Esophagus squamous epithelium (tissue), 5 donors: ENCODE measurements around the gene CD6. TPM values are rescaled to one million over a fixed set of nuclear protein-coding genes. Genes with fewer than 3 reads are reported as not detected.

Source experiments
- DNase-seq: peaks from one replicate; lab custom pipeline; 2025; lab: John Stamatoyannopoulos, UW
- H3K27ac ChIP-seq, 4 donors: fragments of 200-600 bp; sonication (generic); one replicate each; pipeline ENCODE4 v1.5.1; 2016 to 2019; ENCODE audit warnings: mild to moderate bottlenecking in 1 of 4
- H3K27me3 ChIP-seq, 4 donors: fragments of 200-600 bp; sonication (generic); 1 replicate in 3 of 4; 2 replicates in 1 of 4; pipeline versions ENCODE4 v1.5.1 to v1.6.0; 2017 to 2021; ENCODE audit warnings: antibody characterized with exemption in 1 of 4
- H3K36me3 ChIP-seq, 3 donors: fragments of 200-600 bp; sonication (generic); one replicate each; pipeline ENCODE4 v1.5.1; 2016 to 2019
- H3K4me1 ChIP-seq, 3 donors: fragments of 200-600 bp; sonication (generic); one replicate each; pipeline ENCODE4 v1.5.1; 2017 to 2019
- H3K4me3 ChIP-seq, 4 donors: fragments of 200-600 bp; sonication (generic); 1 replicate in 3 of 4; 2 replicates in 1 of 4; pipeline ENCODE4 v1.5.1; 2016 to 2019; ENCODE audit warnings: mild to moderate bottlenecking in 2 of 4, moderate library complexity in 1 of 4
- H3K9me3 ChIP-seq, 3 donors: fragments of 200-600 bp; sonication (generic); one replicate each; pipeline ENCODE4 v1.5.1; 2016 to 2019
- POLR2A ChIP-seq, 4 donors: fragments of 450-650 bp; IDR thresholded peaks; one replicate each; pipeline ENCODE4 v1.6.1; 2017; ENCODE audit warnings: antibody characterized with exemption in 4 of 4, mild to moderate bottlenecking in 4 of 4, moderate library complexity in 3 of 4
- WGBS, 2 donors: methylation state at CpG; one replicate each; pipeline ENCODE4 v1.1.5; 2018; 5-methylcytosine and 5-hydroxymethylcytosine counted together
- intact Hi-C: fragments of 100-400 bp; cut with DNase I; formaldehyde crosslinking; loops from one replicate; pipeline ENCODE4 v1.15.0; 2022
- total RNA-seq, 4 donors: library from RNA; depleted of rRNA; stranded (reverse); fragments of >200 nt; gene quantifications; one replicate each; pipeline ENCODE4 v1.1.0, GENCODE V29; 2016
- TF ChIP-seq, protein P1 (sequence below), 6 experiments: fragments of 450-650 bp in 4 of 6; fragments of 200-600 bp in 2 of 6; sonication (generic) in 2 of 6; IDR thresholded peaks; one replicate each; pipeline ENCODE4 v1.5.1; 2016 to 2019; ENCODE audit warnings: antibody characterized with exemption in 6 of 6, mild to moderate bottlenecking in 4 of 6, moderate library complexity in 4 of 6
- donor health status: DM: yes; HTN: yes; CAD: no.

CD6 gene
- total RNA-seq, 4 donors from 2014 or later: 0.79 to 4.4 (median 1.4) TPM

- WGBS, 2 donors: 0% methylated on average over 2 of the region's 69 CpGs; no CpG with 5 or more reads in 1 of the 2 donors
- Histone ChIP-seq H3K4me1 (peaks cover 28 to 67% (median 35%) of the 10 kb centered on the region in 3 donors), H3K27me3 (peaks cover 0 to 30% (median 0%) of the 10 kb centered on the region in 4 donors), H3K36me3 (peaks cover 31 to 53% (median 32%) of the 10 kb centered on the region in 3 donors), H3K27ac (peak within 1 kb of the TSS; percentile 7 to 74 (median 50)), H3K4me3 (peak within 1 kb of the TSS; percentile 57 to 81 (median 63)), H3K9me3 (no peaks in the 10 kb centered on the region)
- no peak for DNase-seq
- TF ChIP-seq POLR2A (IDR thresholded peaks at IDR 0.05): peak in 1 of 4 donors; percentile 60
- TF ChIP-seq, protein P1, sequence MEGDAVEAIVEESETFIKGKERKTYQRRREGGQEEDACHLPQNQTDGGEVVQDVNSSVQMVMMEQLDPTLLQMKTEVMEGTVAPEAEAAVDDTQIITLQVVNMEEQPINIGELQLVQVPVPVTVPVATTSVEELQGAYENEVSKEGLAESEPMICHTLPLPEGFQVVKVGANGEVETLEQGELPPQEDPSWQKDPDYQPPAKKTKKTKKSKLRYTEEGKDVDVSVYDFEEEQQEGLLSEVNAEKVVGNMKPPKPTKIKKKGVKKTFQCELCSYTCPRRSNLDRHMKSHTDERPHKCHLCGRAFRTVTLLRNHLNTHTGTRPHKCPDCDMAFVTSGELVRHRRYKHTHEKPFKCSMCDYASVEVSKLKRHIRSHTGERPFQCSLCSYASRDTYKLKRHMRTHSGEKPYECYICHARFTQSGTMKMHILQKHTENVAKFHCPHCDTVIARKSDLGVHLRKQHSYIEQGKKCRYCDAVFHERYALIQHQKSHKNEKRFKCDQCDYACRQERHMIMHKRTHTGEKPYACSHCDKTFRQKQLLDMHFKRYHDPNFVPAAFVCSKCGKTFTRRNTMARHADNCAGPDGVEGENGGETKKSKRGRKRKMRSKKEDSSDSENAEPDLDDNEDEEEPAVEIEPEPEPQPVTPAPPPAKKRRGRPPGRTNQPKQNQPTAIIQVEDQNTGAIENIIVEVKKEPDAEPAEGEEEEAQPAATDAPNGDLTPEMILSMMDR (IDR thresholded peaks at IDR 0.05): no peak
- intact Hi-C loops: no loop called here
Observed at GRCh38 chr11:60924110-60924905, 47.2 kb upstream of the CD6 start, which contains the start of gene TMEM132A. TSS of gene TMEM132A (plus strand) at chr11:60924460. CDS start at chr11:60924634, 174 bp downstream.

- WGBS, 2 donors: 0% methylated on average over 4 of the region's 35 CpGs; no CpG with 5 or more reads in 1 of the 2 donors
Observed at GRCh38 chr11:60924906-60925853, 46.3 kb upstream of the CD6 start.

DNA sequence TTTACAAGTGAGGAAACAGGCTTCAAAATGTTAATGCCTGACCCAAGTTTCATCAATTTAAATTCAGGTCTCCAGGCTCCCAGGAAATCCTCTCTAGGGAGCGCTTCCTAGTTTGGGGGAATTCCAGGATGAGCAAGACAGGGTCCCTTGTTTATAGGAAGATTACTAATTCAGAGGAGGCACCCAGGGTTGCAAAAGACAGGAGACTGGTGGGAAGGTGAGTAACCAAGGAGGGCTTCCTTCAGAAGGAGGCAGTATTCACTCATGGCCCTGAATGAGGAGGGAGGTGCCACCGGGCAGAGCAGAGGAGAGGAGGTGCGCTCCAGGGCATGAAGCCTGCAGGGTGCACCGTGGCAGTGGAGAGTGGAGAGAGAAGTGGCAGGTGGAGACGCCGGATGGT lies 45.6 kb upstream of the CD6 start:
- intact Hi-C loops: no loop called here
- TF ChIP-seq, protein P1 (IDR thresholded peaks at IDR 0.05): no peak
- no peak for TF ChIP-seq POLR2A (IDR thresholded peaks at IDR 0.05)
- Histone ChIP-seq H3K27me3 (peaks cover 0 to 30% (median 0%) of the 10 kb centered on the region in 4 donors), H3K27ac (no peak overlapping the region), H3K9me3 (no peaks in the 10 kb centered on the region), H3K4me3 (peak overlapping the region in 2 of 4 donors; percentile 57 to 81), H3K36me3 (peaks cover 19 to 51% (median 26%) of the 10 kb centered on the region in 3 donors), H3K4me1 (peaks cover 20 to 53% (median 23%) of the 10 kb centered on the region in 3 donors)
- no peak for DNase-seq
- 35 to 54% methylated on average over 2 to 5 of the region's 6 CpGs for WGBS, 2 donors

More at GRCh38 chr11:60924906-60925853, 46.3 kb upstream of the CD6 start:
- intact Hi-C loops: no loop called here
- Histone ChIP-seq H3K4me1 (peaks cover 20 to 59% (median 27%) of the 10 kb centered on the region in 3 donors), H3K27ac (peak overlapping the region in 3 of 4 donors; percentile 40 to 74 (median 59)), H3K36me3 (peaks cover 26 to 51% (median 28%) of the 10 kb centered on the region in 3 donors), H3K9me3 (no peaks in the 10 kb centered on the region), H3K27me3 (peaks cover 0 to 30% (median 0%) of the 10 kb centered on the region in 4 donors), H3K4me3 (peak overlapping the region; percentile 57 to 81 (median 63))
- no peak for DNase-seq
- TF ChIP-seq, protein P1 (IDR thresholded peaks at IDR 0.05): no peak
- no peak for TF ChIP-seq POLR2A (IDR thresholded peaks at IDR 0.05)

GRCh38 chr11:60926500-60926899 lies 45.0 kb upstream of the CD6 start:
- H3K4me1 ChIP-seq: peaks cover 20 to 53% (median 23%) of the 10 kb centered on the region in 3 donors
- H3K27me3 ChIP-seq: peaks cover 0 to 30% (median 0%) of the 10 kb centered on the region in 4 donors
- DNase-seq: no peak
- H3K36me3 ChIP-seq: peaks cover 15 to 51% (median 20%) of the 10 kb centered on the region in 3 donors
- H3K4me3 ChIP-seq: no peak overlapping the region
- WGBS, 2 donors: 85 to 90% methylated on average over 4 to 7 of the region's 8 CpGs
- H3K9me3 ChIP-seq: no peaks in the 10 kb centered on the region
- intact Hi-C loops: no loop called here
- TF ChIP-seq POLR2A (IDR thresholded peaks at IDR 0.05): no peak
- TF ChIP-seq, protein P1 (IDR thresholded peaks at IDR 0.05): no peak
- no peak overlapping the region for H3K27ac ChIP-seq
